SIG-M5 (cell line): ENCODE data around the gene PLEKHG5.

Experiments
- DNase-seq: peaks from one replicate; lab custom pipeline; 2025; lab: John Stamatoyannopoulos, UW

PLEKHG5 gene

DNA sequence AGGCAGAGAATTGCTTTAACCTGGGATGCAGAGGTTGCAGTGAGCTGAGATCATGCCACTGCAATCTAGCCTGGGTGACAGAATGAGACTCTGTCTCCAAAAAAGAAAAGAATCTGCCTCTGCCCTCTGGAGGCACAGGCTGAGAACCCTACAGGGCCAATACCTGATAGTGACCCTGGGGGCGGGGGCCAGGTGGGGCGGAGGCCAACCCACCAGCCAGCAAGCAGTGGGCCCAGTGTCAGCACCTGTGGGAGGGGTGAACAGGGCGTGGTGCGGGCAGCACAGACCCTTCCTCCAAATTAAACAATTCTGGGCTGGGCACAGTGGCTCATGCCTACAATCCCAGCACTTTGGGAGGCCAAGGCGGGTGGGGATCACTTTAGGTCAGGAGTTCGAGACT is 19.0 kb upstream of the PLEKHG5 start:
- no peak for DNase-seq

DNA sequence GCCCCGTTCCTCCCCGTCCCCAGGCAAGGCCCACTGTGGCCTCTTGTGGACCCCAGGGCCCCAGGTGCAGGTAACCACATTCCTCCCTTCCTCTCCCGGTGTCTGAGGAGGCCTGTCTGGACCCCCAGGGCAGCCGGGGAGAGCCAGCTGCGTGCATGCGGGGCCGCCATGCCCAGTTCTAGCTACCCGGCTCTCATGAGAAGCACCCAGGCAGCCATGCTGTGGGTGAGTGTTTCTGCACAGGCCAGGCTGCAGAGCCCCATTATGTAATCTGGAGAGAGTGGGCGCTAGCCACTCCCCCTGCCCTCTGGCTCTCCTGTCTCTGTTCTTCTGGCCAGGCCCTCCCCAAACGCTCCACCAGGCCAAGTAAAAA is 18.4 kb upstream of the PLEKHG5 start:
- DNase-seq, result no peak

DNA sequence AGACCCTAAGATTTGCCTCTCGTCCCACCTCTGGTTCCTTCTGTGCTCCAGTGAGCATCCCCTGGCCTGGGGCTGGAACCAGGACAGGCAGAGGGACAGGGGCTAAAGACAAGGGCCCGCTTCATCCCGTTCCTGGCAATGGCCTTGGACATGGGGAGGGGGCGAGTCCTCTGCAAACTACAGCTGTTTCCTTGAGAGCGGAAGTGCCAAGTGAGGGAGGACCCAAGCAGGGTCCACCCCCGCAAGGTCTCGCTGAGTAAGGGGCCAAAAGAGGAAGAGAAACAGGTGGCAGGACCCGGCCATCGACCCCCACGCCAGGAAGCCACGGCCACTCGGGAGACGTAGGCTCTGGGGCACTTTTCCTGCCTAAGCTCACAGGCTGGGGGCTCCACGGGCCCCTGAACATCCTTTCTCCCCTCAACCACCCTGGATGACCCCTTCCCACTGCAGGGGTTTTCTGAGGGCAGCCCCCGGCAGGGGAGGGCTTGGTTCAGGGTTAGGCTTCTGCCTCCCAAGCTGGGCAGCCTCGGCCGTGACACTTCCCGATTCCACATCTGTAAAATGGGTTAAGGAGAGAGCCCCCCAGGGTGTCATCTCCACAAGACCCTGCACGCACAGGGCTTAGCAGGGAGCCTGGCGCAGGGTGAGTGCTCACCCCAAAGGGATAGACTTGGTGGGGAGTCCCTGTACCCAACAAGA is 17.9 kb upstream of the PLEKHG5 start:
- DNase-seq, result no peak

GRCh38 chr1:6508816-6509189 is 17.3 kb upstream of the PLEKHG5 start:
- no peak for DNase-seq

DNA sequence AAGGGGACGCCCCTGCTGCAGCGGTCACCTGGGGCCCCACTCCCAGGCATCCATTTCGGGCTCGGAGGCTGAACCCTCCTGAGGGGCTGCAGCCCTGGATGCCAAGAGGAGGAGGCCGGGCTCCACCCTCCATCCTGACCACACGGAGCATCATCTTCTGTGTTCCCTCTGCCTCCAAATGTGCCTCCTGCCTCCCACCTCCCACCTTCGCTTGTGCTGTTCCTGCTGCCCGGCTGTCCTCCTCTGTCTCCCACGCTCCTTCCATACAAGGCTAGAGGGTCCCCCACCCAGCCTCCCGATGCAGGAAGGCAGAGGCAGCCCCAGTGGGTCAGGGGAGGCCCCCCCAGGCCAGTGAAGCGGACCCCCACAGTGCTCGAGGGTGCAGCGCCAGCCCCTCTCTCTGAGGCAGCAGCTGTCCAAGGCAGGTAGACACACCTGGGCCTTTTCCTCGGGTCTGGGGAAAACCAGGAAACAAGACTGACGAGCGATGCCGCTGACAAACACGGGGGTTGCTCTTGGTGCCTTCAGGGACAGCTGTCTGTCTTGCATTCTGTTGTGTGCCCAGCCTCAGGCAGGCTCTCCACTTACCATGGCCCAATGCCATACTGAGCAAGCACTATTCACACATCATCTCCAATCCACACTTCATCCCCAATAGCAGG is 16.8 kb upstream of the PLEKHG5 start:
- DNase-seq, result no peak

DNA sequence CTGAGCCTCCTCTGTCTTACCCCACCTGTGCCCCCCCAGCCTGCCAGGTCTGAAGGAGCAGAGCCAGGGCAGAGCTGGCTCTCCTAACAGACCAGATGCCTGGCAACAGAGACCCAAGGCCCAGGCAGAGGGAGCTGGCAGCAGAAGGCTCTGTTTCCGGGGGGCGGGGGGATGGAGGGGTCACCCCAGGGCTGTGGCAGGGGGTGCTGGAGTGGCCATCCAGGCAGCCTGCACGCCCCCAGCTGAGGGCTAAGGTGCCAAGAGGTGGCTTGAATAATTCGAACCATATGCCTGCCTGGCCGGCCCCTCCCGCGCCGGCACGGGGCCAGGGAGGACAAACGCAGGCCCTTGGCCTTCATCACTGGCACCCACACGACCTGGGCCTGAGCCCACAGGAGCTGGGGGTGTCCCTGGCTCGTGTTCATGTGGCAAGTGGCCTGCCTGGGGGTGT is 16.0 kb upstream of the PLEKHG5 start:
- no peak for DNase-seq

DNA sequence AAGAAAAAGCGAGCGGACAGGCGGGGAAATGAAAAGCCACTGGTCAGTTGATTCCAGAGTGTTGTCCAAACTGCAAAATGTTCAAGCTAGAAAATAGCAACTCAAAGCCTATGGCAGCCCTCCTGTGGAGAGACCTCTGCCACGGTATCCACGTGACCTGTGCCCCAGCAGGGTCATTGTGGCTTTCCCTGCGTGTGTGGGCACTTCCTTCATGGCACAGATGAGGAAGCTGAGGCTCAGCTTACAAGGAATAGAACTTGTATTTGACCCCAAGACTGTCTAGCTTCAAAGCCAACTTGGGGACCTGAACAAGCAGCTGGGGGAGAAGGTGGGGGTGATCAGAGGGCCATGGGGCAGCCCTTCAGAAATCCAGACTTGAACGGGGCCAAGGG is 15.6 kb upstream of the PLEKHG5 start:
- DNase-seq, result no peak

GRCh38 chr1:6506210-6507036 is 15.0 kb upstream of the PLEKHG5 start:
- no peak for DNase-seq

- DNase-seq, result no peak
These were observed 14.1 kb upstream of the PLEKHG5 start for GRCh38 chr1:6505367-6506209.

DNA sequence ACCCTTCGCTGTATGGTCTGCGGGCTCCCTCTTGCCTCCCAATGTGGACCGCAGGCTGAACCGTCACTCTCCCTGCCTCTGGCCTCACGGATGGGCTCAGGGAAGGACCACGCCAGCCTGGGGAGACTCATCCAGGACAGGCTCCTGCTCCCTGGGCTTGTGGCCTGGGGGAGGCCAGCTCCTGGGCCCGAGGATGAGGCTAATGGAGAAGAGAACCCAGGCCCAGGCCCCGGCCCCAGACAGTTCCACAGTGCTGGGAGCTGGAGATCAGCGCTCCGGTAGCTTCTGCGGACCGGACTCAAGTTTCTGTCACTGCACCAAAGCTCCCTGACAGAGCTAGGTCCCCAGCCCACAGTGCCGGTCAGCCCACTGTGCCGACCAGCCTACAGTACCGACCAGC is 13.4 kb upstream of the PLEKHG5 start:
- DNase-seq, result no peak

- DNase-seq, result no peak
These were observed 12.6 kb upstream of the PLEKHG5 start for GRCh38 chr1:6503884-6504602.

GRCh38 chr1:6502000-6502891 is 10.8 kb upstream of the PLEKHG5 start:
- DNase-seq, result no peak

DNA sequence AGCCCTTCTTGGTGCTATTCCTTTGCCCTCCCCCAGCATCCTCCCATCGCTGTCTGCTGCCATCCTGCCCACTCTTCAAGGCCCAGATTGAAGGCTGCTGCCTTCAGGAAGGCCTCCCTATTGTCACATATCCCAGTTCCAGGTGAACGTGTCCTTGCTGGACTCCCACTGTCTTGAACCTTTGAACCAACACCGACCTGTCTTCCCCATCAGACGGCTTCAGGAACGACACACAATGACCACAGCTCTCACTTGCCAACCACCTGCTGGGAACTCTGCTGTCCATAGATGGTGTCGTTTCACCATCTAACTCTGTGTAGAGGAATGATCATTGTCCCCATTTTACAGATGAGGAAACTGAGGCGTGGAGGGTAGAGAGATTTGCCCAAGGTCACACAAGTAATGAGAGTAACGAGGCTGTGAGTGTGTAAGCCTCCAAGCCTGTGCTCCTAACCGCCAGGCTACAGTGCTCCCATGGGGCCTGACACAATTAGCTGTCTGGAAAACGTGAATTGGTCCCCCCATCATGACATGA is 9.9 kb upstream of the PLEKHG5 start:
- DNase-seq, result no peak

- no peak for DNase-seq
These were observed 9.2 kb upstream of the PLEKHG5 start for GRCh38 chr1:6500544-6501278.

GRCh38 chr1:6499296-6499695 is 7.8 kb upstream of the PLEKHG5 start:
- no peak for DNase-seq

DNA sequence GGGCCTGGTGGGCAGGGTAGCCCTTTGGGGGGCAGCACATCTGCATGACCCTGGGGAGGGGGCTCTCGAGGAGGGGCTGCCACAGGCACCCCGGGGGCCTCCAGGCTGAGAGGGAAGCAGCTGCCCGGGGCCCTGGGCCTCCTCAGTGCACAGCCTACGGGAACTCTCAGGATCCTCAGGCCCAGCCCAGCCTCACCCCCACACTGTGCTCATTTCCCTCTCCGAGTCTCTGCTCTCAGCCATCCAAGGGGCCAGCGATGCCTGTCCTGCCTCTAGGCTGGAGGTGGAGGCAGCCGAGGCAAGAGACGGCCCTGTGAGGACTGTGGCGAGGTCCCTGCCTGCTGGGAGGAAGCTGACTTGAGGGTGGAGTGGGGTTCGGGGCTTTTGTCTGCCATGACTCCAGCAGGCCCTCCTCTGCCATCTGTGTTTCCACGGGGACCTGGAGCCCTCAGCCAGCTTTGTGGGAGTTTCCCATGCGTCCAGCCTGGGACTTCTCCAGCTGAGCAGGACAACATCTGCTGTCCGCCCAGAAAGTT is 7.2 kb upstream of the PLEKHG5 start:
- no peak for DNase-seq

- no peak for DNase-seq
These were observed 6.6 kb upstream of the PLEKHG5 start for GRCh38 chr1:6497867-6498575.

- DNase-seq, result no peak
These were observed 5.9 kb upstream of the PLEKHG5 start for GRCh38 chr1:6497215-6497866.
